HG02870 (cell line): ENCODE measurements around the gene DOK6.

Experiments
- ATAC-seq: cut with Tn5 transposase; IDR thresholded peaks from one replicate; pipeline ENCODE4 v1.9.1; 2021; ENCODE audit warnings: mild to moderate bottlenecking, moderate library complexity; ENCODE audit not compliant: unreplicated experiment

DOK6 gene

DNA sequence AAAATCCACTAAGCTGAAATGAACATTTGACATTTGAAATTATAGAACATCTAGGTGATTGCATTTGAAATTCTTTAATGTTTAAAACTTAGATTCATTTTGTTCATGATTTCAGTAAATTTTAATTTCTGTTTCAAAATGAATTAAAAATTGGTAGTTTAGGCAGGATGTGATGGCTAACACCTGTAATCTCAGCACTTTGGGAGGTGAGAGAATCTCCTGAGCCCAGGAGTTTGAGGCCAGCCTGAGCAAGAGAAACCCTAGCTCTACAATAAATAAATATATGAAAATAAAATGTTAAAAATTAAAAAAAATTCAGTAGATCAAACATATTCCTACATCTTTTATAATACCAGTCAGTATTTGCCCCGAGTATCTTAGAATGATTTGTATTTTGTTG lies 330.0 kb downstream of the DOK6 start:
- ATAC-seq: no peak

DNA sequence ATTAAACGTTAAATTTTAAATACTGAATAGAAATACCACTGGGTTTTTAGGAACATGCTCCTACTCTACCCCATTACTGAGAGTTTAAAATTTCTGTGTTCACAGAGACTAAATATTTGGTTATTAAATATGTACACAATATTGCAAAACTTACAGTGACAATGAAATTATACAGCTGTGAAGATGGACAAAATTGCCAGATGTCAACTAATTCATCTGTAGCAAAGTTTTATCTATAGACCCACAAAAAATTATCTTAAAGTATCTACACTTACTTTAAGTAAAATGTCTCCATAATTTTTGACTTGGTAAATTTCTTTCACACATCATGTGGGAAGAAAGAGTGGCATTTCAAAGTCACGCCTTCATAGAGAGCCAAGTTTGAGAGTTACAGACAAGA lies 333.8 kb downstream of the DOK6 start:
- ATAC-seq: no peak

DNA sequence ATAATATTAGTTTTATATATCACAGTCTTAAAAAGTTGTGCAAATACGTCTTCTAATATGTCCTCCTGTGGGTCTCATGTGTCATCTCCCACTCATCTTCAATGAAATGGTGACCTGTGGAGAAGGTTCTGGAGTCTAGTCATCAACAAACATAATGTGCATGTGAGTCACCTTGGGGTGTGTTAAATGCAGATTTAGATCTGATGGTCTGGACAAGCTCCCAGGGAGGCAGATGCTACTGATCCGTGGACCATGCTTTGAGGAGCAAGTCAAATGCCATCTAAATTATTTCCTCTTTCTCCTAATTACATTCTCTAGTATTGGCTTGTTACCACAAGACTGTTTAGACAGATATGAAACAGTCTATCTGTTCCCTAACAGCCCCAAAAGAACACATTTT lies 336.0 kb downstream of the DOK6 start:
- ATAC-seq: no peak

DNA sequence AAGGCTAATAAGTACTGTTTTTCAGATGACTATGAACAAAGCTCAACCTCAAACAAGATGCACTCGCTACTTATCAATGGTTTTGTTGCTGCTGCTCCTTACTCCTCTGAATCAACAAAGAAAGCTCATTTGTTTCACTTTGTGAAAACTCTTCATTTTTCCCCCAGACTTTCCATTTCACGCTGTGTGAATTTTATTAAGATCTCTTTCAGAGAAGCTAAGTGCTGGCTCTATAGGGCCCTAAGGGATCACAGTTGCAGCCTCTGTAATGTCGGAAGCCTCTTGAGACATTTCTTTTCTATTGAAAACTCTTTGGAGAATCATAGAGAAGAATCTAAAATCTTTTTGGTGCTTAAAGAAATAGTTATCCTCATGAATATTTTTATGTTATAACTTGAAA lies 337.2 kb downstream of the DOK6 start:
- ATAC-seq: no peak

DNA sequence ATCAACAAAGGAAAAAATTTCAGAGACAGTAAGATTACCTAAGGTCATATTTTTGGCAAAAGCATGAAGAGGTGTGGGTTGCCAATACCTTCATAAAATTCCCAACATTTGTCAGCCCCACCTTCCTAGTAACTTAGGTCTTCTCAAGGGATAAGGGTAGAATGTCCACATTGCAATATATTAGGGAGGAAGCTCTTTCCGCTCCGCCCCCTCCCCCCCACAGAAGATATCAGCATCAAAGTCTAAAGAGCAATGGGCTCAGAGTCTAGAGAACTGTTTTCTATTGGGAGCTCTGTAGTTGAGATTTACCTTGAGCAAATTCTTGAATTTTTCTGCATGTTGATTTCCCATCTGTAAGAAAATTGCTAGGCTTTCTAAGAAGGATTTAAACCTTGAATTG lies 346.7 kb downstream of the DOK6 start:
- ATAC-seq: no peak

DNA sequence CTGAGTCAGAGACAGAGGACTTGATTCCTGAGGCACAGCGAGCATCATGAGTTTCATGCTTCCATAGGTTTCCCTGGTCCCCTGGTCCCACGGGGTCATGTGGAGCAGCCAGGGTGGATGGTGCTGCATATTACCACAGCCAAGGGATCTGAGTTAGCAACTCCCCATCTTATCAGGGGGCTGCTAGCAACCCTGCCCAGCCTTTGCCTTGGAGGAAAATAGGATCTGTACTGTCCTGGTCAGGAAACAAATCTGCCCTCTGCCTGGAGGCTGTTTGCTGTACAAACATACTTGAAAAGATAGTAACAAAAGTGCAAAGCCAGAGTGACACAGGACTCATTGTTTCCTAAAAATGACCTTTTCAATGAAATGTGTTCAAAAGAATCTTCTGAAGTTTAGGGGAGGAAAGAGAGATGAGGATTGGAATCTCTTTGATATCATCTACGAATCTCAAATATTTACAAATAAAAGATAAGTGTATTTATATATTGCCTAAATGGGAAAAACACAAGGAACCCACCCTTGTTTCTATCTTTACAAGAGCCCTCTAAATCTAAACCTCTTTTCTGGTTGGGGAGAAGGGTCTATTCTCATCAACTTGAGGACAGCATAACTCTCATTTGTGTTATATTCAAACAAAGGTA lies 352.2 kb downstream of the DOK6 start:
- no peak for ATAC-seq

DNA sequence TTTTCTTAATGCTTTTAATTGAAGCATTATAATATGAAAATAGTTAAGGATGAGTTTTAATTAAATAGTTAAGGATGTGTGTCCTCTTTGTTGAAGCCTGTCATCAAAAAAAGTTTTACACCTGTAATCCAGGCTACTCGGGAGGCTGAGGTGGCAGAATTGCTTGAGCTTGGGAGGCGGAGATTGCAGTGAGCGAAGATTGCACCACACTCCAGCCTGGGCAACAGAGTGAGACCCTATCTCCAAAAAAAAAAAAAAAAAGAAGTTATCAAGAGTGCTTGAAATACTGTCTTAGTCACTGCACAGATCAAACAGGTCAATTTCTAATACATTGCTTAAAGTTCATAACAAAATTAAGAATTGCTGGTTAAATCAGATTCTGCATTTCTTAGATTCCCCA lies 353.4 kb downstream of the DOK6 start:
- ATAC-seq: no peak

DNA sequence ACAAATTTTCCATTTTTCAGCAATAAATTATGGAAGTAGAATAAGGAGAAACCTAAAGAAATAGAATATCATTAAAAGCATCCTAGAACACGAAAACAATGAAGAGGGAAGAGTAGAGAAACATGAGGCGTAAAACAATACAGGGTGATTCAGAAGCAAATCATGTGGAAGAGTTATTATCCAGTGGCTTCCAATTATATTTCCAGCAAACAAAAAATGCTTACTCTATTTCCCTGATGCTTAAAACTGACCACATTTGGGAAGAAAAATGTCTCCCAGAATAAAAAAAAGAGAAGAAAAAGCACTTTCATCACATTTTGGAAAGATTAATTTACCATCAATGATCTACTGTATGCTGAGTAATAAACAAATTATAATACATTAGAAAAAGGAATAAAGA lies 354.4 kb downstream of the DOK6 start:
- ATAC-seq: no peak

DNA sequence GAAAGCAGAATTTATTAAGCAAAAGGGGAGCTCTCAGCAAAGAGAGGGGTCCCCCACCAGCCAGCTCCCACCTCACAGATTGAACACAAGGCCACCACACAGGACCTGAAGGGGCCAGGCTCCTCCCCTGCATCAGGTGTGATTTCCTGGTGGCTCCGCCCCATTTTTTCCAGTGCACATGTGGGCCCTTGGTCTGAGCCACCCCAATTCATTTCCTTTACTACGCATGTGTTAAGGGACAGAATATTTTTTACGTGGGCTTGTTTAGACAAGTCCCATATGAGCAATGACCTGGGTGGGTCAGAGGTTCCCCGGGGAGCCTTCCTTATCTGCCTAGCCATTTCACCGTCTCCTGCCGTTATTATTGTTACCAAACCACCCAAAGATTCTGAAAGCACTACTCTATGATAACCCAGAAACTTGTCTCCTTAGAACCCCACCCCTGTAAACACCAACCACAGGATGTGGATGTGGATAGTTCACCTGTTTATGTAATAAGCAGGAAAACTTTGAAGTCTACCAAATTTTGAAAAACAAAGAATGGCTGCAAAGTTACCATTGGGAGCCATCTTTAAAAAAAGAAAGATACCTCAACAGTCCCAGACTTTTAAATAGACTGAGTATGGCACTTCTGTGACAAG lies 355.3 kb downstream of the DOK6 start:
- no peak for ATAC-seq

DNA sequence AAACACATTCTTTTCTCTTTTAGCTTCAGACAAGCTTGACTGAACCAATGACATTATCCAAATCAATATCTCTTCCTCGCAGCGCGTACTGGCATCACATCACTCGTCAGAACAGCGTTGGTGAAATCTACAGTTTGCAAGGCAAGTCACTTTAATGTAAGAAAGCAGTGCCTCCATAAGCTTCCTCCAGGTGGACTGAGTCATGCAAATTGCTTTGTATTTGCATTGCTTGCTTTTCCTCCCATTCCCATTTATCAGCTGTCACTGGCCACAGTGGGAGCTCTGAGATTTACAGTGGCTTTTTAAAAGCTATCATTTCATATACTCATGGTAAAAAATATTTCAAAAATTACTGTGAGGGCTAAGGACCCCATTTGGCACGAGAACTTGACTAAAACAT lies 357.0 kb downstream of the DOK6 start:
- no peak for ATAC-seq

DNA sequence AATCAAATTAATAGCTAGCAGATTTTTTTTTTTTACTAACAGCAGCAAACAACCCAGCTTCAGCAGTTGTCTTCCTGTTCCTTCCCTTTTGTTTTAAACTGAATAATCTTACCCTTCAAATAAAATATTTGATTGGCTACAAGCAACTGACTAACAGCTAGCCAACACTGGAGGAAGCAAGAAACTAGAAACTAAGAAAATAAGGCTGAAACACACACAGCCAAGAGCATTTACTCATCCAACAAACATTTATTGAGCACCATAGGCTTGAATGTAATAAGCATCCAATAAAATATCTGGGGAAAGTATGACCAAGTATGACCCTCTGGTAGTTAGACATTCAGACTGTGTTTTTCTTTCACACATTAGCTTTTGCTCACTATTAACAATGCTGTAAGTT lies 357.8 kb downstream of the DOK6 start:
- ATAC-seq: no peak

DNA sequence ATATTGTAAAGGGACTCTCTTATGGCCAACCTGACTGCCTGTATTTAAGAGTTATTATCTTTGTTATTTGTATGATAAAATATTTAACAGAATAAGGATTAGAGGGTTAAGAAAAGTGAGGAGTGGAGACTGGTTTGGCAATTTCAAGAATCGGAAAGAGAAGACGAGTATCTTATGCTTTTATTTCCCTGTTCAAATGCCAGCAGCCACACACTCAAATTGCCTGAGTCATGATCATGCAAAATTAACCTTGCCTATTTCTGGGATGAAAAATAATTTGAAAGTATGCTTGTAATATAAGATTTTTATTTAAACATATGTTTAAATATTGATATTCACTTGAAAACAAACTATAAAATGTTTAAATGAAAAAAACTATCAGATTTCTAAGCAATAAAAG lies 358.4 kb downstream of the DOK6 start:
- no peak for ATAC-seq

DNA sequence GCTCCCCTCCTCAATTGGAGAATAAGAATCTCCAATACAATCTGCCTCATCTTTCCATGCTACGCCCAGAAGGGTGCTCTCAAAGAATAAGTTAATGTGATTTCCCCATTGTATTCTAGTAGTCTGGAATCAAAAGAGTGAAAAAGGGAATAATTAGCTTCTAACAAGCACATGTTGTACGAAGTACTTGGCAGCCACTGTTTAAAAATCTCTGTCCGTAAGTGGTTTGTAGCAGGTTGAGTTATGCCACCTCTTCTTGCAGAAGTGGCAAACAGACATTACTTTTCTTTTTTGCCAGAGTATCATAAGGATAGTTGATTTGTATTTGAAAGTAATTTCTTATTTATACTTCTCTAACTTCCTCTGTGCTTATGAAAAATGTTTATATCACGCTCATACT lies 362.3 kb downstream of the DOK6 start:
- no peak for ATAC-seq

DNA sequence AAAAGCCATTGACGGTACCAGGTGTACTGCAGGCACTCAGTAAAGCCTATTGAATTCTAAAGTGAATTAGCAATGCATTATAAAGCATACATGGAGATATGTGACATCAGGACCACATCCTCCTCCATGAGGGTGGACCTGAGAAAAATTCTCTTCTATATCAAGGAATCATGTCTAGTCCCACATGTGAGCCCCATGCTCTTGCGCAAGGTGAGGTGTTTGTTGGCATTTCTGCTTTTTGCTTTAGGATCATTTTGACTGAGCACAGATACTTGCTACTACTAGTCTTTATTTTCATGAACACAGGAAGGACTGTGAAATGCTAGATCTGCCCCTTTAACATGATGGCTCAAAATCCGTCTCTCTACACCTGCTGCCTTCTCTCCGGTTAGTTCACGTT lies 363.1 kb downstream of the DOK6 start:
- no peak for ATAC-seq

DNA sequence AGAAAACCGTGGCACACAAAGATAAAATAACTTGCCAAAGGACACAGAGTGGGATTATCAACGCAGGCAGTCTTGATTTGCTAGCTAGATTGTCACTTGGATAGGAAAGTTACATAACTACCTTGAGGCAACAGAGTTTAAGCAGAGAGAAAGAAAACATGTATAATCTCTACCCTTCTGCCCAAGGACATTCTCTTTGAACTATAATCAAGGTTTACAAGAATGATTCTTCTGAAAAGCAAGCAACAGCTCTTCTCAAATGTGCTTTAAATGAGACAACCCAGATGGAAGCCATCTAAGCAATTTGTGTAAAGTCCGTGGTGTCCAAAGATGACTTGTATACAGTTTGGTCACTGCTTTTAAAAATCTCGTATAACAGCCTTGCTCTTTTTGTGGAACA lies 369.6 kb downstream of the DOK6 start:
- no peak for ATAC-seq

DNA sequence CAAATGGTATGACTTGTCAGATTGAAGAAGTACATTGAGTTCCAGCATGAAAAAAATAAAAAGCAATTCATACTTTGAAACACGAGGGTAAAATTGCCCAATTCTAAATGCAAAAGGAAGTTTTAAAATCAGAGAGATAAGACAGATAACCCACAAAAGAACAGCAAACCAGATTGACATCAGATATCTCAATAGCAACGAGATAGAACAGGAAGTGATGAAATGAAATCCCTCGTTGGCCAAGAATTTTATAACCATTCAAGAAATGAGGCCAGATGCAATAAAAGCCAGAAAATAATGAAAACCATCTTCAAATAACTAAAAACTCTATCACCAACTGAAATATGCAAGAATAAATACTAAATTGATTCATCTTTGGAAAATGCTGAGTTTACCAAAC lies 374.1 kb downstream of the DOK6 start:
- no peak for ATAC-seq

DNA sequence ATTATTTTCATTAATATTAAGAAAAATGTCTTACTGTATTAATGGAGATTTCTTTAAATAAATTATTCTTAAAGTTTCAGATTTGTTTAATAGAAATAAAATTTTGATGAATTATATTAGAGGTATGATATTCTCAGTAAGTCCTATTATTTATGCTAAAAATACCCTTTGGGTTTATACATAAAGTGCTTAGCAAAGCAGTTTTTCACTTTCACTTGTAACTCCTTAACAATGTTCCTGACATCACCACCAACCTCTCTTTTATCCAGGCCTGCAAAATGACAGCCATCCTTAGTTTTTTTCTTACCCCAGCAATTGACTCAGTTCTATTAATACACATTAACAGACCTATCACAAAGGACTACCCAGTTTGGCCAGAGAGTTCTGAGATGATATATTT lies 376.6 kb downstream of the DOK6 start:
- ATAC-seq: no peak

DNA sequence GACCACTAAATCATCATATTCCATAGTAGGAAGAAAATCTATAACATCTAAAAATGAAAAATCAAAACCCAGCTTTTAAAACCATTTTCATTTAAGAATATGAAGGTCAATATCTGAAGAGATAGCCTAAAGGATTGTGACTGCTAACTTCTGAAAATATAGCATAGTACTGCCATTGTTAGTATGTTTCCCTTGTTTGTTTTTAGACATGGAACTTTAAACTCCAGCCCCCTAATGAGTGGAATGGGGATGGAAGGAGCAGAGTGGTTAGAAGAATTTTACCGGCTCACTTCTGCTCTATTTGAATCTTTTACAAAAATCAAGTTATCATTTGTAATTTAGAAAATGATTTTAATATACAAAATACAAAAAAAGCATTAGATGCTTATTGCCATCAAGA lies 378.0 kb downstream of the DOK6 start:
- no peak for ATAC-seq

DNA sequence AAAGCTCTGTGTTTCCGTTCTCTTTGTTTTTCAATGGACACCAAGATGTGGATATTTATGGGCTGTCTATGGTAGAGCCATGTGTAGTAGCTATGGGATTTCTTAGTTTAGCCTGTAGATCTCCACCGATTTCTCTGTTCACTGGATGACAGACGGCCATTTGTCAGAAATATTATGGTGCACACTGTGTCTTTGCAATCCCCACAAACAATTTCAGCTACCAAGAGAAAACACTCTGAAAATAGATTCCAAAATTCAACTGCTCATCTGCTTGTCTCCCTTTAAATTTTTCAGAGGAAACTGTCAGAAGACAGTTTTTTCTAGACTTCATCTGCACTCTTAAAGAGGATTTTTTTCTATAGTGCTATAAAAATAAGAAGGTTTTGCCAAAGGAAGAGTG lies 380.2 kb downstream of the DOK6 start:
- ATAC-seq: no peak

DNA sequence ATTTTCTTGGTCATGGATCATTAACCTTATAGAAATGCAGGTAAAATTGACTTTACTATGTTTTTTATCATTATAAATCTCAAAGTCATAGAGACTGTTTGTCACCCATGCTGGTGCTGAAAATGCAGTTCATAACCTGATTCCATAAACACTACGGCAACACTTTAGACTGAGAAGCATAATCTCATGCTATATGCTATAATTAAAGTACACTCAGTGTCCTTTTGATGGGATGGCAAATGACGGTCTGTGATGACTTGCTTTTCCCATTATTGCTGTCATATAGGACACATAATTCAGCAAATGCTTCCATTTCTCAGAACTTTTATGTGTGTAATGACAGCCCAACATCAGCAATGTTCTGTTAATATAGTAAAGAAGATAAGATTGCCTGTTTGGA lies 384.1 kb downstream of the DOK6 start:
- no peak for ATAC-seq

DNA sequence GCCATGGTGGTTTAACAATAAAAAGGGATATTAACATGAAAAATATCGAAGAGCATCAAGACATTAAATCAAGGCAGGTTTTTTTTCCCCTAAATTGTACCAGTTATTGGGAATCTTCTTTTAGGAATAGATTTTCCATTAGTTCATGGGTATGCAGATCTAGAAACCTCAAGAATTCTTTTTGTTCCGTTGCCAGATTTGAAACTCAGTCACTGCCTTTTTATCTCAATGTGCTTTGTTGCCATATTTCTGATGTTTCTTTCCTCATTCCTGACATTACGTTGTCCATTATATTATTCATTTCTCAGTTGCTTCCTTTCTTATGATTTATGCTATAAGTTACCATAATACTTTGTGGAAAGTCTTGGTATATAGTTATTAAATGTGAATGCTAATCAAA lies 384.8 kb downstream of the DOK6 start:
- ATAC-seq: no peak

DNA sequence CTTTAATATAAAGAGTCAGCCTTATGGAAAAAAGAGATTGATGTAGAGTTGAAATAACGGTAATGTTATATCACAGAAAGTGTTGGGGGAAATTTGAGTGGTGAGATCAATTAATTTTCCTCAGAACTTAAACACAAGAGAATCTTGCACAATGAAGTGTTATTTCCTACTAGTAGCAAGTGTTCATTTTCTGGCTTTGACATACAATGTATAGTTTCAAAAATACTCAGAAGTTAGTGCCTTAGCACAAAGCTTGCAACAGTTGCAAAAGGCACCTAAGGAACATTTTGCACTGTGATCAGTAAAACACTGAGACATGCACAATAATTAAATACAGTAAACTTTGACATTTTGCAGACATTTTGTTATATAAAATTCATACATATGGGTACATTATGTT lies 385.7 kb downstream of the DOK6 start:
- no peak for ATAC-seq

DNA sequence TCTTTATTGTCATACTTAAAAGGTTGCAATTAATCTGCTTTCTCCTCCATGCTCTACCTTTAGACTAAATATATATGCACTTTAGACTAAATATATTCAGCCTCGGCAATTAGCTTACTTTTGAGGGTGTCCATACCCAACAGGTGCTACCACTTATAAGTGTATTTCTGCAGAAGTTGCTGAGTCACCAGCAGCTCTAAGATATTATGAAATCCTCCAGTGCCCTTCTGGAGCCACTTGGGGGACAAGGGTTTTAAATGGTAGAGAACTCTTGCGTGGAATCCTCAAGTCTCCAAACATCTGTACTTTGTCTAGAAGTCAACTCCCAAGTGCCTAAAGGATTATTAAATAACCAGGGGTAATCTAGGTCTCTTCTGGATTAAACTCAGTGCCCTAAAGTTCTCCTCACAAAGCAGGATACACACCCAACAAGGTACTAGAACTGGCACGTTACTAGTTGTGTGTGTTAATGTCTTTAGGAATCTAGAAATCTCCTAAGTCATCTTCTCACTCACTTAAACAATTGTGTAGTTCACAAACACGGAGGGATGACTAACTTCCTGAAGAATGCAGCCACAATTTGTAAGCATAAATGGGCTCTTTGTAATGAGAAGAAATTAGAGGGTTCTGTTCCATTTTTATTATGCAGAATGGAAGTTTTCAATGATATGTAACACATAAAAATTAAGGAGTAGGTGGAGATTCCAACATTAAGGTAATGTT lies 387.3 kb downstream of the DOK6 start:
- ATAC-seq: no peak
